ENCODE data around the gene LRIG1. TPM values are rescaled to one million over a fixed set of nuclear protein-coding genes. Genes with fewer than 3 reads are reported as not detected.

Gene LRIG1
- total and polyA plus RNA-seq, 9 of the 15 experiments (the other 6 are each of a cell fraction or from before 2014, with no cell fraction given) = 0.05 to 0.38 (median 0.13) TPM; not detected in 3

DNA sequence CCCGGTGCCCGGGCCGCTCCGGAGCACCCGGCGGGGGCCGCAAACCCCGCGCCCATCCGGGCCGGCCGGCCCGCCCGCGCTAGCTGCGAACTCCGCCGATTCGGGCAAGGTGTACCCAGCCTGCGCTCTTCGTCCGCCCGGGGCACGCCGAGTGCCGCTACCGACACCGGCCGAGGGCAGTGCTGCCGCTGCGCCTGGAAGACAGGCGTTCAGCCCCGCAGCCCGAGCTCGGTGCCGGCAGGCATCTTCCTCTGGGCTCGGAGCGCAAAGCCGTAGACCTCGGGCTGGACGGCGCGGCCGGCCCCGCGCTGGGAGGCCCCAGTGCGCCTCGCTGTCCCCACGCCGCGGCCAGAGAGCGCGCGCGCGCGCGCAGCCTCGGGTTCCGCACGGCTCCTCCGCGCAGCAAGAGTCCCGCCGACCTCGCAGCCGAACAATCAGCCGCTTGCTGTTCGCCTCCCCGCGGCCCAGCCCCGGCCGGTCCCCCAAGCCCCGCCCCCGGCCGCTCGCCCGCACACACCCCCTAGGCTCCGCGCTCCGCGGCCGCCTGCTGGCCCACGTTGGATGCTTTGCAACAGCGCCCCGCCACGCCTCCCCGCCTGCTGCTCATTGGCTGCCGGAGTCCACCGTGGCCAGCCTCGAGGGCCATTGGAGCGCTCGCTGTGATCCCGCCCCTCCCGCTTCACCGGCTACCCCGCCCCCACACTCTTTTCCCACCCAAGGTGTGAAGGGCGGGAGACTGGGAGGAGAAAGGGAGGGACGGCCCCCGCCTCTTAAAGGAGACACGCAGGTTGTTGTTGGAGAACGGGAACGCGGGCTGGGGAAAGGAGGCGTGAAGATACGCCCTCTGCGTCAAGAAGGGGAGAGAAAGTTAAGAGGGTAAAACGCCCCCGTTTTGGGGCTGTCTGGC is at the start of gene LRIG1 (continued):
- TF ChIP-seq ZNF232 (CRISPR knock-in tag; IDR thresholded peaks at IDR 0.05) = no peak
- 0 out of 2 replicates have a peak, but pooled peaks have one; percentile 6 for TF ChIP-seq BHLHE40 (IDR thresholded peaks at IDR 0.05; ENCODE audit: low read length)
- TF ChIP-seq SRF (CRISPR knock-in tag; IDR thresholded peaks at IDR 0.05) = 0 out of 4 replicates have a peak, but pooled peaks of 1 of the 2 experiments have one; percentile 23
- TF ChIP-seq KHSRP (IDR thresholded peaks at IDR 0.05) = no peak
- TF ChIP-seq SP1 (CRISPR knock-in tag; IDR thresholded peaks at IDR 0.05) = peak; percentile 52; the same call in 1 of the 2 replicates
- no peak for TF ChIP-seq NR1H2 (CRISPR knock-in tag; IDR thresholded peaks at IDR 0.05)
- TF ChIP-seq, protein P1, sequence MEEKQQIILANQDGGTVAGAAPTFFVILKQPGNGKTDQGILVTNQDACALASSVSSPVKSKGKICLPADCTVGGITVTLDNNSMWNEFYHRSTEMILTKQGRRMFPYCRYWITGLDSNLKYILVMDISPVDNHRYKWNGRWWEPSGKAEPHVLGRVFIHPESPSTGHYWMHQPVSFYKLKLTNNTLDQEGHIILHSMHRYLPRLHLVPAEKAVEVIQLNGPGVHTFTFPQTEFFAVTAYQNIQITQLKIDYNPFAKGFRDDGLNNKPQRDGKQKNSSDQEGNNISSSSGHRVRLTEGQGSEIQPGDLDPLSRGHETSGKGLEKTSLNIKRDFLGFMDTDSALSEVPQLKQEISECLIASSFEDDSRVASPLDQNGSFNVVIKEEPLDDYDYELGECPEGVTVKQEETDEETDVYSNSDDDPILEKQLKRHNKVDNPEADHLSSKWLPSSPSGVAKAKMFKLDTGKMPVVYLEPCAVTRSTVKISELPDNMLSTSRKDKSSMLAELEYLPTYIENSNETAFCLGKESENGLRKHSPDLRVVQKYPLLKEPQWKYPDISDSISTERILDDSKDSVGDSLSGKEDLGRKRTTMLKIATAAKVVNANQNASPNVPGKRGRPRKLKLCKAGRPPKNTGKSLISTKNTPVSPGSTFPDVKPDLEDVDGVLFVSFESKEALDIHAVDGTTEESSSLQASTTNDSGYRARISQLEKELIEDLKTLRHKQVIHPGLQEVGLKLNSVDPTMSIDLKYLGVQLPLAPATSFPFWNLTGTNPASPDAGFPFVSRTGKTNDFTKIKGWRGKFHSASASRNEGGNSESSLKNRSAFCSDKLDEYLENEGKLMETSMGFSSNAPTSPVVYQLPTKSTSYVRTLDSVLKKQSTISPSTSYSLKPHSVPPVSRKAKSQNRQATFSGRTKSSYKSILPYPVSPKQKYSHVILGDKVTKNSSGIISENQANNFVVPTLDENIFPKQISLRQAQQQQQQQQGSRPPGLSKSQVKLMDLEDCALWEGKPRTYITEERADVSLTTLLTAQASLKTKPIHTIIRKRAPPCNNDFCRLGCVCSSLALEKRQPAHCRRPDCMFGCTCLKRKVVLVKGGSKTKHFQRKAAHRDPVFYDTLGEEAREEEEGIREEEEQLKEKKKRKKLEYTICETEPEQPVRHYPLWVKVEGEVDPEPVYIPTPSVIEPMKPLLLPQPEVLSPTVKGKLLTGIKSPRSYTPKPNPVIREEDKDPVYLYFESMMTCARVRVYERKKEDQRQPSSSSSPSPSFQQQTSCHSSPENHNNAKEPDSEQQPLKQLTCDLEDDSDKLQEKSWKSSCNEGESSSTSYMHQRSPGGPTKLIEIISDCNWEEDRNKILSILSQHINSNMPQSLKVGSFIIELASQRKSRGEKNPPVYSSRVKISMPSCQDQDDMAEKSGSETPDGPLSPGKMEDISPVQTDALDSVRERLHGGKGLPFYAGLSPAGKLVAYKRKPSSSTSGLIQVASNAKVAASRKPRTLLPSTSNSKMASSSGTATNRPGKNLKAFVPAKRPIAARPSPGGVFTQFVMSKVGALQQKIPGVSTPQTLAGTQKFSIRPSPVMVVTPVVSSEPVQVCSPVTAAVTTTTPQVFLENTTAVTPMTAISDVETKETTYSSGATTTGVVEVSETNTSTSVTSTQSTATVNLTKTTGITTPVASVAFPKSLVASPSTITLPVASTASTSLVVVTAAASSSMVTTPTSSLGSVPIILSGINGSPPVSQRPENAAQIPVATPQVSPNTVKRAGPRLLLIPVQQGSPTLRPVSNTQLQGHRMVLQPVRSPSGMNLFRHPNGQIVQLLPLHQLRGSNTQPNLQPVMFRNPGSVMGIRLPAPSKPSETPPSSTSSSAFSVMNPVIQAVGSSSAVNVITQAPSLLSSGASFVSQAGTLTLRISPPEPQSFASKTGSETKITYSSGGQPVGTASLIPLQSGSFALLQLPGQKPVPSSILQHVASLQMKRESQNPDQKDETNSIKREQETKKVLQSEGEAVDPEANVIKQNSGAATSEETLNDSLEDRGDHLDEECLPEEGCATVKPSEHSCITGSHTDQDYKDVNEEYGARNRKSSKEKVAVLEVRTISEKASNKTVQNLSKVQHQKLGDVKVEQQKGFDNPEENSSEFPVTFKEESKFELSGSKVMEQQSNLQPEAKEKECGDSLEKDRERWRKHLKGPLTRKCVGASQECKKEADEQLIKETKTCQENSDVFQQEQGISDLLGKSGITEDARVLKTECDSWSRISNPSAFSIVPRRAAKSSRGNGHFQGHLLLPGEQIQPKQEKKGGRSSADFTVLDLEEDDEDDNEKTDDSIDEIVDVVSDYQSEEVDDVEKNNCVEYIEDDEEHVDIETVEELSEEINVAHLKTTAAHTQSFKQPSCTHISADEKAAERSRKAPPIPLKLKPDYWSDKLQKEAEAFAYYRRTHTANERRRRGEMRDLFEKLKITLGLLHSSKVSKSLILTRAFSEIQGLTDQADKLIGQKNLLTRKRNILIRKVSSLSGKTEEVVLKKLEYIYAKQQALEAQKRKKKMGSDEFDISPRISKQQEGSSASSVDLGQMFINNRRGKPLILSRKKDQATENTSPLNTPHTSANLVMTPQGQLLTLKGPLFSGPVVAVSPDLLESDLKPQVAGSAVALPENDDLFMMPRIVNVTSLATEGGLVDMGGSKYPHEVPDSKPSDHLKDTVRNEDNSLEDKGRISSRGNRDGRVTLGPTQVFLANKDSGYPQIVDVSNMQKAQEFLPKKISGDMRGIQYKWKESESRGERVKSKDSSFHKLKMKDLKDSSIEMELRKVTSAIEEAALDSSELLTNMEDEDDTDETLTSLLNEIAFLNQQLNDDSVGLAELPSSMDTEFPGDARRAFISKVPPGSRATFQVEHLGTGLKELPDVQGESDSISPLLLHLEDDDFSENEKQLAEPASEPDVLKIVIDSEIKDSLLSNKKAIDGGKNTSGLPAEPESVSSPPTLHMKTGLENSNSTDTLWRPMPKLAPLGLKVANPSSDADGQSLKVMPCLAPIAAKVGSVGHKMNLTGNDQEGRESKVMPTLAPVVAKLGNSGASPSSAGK (IDR thresholded peaks at IDR 0.05) = peak; percentile 87
- TF ChIP-seq HSF4 (CRISPR knock-in tag; IDR thresholded peaks at IDR 0.05; ENCODE audit: borderline replicate concordance) = no peak
- TF ChIP-seq ZBTB17 (CRISPR knock-in tag; IDR thresholded peaks at IDR 0.05) = no peak
- TF ChIP-seq NRF1 (conservative IDR thresholded peaks at IDR 0.05 in 1 of 2, IDR thresholded peaks at IDR 0.05 in 1 of 2) = peak in 1 of 2 experiments; percentile 59; a peak in 2 of 4 replicates
- TF ChIP-seq NFXL1 (CRISPR knock-in tag; IDR thresholded peaks at IDR 0.05) = no peak
- TF ChIP-seq TOE1 (IDR thresholded peaks at IDR 0.05; ENCODE audit: borderline replicate concordance) = peak; percentile 38; the same call in 1 of the 2 replicates
- TF ChIP-seq TOE1 (CRISPR knock-in tag; IDR thresholded peaks at IDR 0.05; ENCODE audit: borderline replicate concordance, low read depth) = no peak
- no peak for TF ChIP-seq RBM34 (IDR thresholded peaks at IDR 0.05; ENCODE audit: borderline replicate concordance, insufficient read depth, low read length)
- TF ChIP-seq EGR1 (conservative IDR thresholded peaks at IDR 0.05) = peak; percentile 70
- peak in 1 of 2 experiments; percentile 72; a peak in 2 of 4 replicates for TF ChIP-seq MAZ (CRISPR knock-in tag; conservative IDR thresholded peaks at IDR 0.05 in 1 of 2, IDR thresholded peaks at IDR 0.05 in 1 of 2)
